ENCODE results near the gene LRRC58.
"Not testable (repeated sequence)": the region's sequence is repeated elsewhere in the genome, so short reads cannot be mapped to it uniquely, and the experiment has no call there.

LRRC58 gene

DNA sequence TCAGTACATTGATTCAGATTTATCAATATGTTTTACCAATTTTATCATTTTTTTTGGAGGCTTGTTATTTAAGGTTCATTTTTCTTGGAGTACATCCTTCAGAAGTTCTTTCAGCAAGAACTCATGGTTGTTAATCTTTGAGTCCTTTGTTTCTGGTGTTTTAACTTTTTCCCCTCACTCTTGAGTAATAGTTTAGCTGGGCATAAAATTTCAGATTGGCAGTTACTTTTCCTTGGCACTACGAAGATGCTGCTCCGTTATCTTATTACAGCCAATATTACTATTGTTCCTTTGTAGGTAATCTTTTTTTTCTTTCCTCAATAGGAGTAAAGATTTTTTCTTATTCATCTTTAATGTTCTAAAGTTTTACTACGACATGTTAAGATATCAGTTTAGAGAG, 9.8 kb downstream of the LRRC58 start:
- DNase-seq (ENCODE audit: low read depth), result no peak

DNA sequence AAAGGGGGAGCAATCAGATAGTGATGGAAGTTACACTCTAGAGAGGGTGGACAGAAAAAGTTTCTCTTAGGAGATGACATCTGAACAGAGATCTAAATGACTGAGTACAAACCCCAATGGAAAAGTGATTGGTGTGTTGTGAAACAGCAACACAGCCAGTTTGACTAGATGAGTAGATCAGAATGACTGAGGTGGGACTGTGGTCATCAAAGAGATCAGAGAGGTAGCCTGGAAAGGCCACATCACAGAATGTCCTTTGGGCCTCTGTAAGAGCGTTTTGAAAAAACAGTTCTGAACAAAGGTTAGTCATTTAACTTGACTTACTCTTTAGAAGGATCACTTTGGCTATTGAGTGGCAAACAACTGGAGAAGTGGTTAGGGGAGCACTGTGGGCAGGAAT, 10.6 kb downstream of the LRRC58 start:
- no peak for DNase-seq (ENCODE audit: low read depth)

DNA sequence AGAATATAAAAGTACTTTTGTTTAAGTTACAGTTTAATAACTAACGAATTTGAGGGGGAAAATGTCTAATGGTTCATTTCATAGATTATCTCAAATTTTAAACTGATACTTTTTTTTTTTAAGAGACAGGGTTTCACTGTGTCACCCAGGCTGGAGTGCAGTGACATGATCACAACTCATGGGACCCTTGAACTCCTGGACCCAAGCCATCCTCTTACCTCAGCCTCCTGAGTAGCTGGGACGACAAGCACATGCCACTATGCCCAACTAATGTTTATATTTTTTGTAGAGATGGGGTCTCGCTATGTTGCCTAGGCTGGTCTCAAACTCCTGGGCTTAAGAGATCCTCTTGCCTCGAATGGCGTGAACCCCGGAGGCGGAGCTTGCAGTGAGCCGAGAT, 16.5 kb downstream of the LRRC58 start:
- DNase-seq (ENCODE audit: low read depth), result no peak

DNA sequence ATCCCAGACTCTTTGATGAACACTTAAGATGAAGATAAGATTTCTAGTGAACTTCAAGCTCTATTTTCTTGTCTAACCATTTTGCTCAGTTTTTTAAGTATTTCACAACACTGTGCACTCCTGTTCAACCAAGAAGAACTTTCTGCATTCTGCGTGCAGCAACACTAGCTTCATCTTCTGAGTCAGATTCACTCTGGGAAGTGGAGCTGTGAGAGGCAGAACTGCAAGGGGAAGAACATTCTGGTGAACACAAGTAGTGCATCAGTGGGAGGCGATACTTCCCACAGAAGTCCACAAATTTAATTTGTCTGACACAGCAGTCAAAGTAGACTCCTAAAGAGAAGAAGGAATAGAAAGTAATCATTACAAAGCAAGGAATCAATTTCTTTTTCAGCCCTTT, 18.1 kb downstream of the LRRC58 start:
- DNase-seq (ENCODE audit: low read depth), result no peak

DNA sequence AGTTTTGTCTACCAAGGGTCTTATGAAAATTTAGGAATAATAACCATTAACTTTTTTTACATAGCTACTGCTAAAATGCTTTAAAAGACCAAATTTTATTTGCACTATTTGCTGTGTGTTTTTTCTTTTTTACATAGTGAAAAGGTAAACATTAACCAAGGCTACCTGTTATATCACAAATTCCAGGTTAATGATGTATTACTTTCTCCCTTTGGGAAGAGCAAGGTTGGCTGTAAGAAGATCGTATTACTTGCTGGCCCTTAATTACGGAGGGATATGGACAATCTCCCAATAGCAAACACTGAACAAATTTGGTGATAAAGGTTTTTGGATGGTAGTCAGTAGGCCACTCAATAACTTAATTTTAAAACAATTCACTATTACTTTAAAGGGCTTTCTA, 22.4 kb downstream of the LRRC58 start:
- no peak for DNase-seq (ENCODE audit: low read depth)

DNA sequence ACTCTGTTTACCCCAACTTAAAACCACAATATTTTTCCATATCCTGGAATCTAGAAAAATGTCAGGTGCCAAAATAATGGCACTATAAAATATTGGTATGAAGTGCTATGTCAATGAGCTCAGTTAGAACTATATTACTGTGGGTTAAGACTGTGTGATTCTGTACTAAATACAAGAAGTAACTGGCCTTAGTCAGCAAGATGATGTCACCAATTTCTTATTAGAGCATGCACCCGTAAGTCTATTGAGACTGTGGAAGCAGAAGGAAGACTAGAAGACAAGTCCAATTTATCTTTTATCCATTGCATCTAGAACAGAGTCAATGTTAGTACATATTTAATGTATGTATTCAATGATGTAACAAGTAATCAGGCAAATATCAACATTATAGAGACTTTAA, 25.0 kb downstream of the LRRC58 start:
- no peak for DNase-seq (ENCODE audit: low read depth)

DNA sequence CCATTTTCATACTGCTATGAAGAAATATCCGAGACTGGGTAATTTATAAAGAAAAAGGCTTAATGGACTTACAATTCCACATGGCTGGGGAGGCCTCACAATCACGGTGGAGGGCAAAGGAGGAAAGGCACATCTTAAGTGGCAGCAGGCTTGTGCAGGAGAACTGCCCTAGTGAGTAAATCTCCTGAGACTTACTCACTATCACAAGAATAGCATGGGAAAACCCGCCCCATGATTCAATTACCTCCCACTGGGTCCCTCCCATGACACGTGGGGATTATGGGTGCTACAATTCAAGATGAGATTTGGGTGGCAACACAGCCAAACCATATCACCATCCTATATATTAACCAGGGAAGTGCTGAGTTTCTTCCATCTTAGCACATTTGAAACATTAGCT, 25.4 kb downstream of the LRRC58 start:
- DNase-seq (ENCODE audit: low read depth), result not testable (repeated sequence)

DNA sequence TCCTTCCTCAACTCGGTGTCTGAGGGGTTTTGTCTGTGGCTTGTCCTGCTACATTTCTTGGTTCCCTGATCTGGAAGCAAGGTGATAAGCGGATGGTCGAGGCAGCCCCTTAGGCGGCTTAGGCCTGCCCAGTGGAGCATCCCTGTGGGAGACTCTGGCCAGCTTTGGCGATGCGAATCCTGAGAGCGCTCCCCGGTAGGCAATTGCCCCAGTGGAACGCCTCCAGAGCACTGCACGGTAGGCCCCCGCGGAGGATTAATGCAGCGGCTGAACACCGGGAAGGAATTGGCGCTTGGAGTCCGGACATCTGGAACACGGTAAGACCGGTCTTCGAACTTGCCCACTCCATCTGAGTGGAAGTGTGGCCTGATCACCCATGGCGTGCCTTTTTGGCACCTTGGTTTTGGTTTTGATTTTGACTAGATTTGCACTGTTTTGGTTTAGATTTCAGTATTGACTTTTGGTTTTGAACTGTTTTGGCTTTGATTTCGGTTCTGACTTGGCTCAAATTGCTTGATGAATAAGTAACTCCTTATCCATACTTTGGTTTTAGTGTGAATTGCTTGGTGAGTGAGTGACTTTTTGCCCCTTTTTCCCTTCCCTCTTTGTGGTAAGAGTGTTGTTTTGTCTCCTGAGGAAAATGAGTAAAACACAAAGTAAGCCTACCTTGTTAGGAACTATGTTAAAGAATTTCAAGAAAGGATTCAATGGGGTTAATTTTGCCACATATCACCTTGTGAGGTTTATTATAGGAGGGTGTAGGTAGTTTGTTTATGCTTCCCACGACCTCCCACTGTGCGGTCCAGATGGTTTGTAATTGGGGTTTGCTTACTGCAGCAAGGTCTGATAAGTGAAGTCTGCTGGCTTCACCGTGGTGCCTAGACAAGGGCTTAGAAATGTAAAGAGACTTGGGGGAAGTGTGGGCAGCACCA, 37.0 kb downstream of the LRRC58 start:
- no peak for DNase-seq (ENCODE audit: low read depth)

DNA sequence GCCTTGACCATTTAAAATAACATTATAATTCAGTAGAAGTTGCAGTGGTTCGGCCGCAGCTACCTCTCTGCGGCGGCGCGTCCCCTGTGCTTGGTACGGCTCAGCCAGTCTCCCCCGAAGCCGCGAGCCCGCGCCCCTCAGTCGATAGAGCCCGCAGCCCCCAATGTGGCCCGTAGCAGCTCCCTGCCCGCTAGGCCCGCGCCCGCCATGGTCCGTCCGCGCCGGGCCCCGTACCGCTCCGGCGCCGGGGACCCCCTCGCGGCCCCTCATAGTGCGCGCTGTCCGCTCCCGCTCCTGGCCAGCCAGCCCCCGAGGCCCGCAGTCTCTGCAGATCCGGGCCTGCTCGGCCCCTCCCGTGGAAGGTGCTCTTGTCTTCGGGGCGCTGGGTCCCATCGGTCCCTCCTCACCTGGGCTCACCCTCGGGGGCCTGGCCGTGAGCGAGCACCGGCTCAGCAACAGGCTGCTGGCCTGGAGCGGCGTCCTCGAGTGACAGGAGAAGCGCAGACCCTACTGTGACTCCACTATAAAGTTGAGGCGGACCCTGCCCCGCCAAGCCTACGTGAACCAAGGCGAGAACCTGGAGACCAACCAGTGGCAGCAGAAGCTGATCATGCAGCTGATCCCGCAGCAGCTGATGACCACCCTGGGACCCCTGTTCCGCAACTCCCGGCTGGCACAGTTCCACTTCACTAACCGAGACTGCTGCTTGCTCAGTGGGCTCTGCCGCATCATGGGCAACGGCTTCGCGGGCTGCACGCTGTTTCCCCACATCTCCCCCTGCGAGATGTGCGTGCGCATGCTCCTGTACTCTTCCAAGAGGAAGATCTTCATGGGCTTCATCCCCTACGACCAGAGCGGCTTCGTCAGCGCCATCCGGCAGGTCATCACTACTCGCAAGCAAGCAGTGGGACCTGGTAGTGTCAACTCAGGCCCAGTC, 42.4 kb downstream of the LRRC58 start:
- no peak for DNase-seq (ENCODE audit: low read depth)

DNA sequence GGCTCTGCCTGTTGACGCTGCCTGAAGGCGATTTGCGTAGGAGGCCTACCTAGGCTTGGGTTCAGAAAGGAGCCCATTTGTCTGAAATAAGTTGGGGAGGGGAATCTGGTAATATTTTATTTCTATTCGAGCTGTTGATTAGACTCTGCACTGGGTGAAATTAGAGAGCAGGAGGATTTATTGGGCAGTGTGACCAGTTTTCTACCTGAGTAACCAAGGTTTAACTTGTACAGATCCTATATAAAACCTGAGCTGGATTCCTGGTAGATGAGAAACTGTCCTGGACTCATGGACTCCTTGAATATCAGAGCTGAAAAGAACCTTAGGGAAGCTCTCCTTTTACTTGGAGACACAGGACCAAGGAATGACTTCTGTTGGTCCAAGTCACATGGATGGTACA, 44.5 kb downstream of the LRRC58 start:
- no peak for DNase-seq (ENCODE audit: low read depth)

DNA sequence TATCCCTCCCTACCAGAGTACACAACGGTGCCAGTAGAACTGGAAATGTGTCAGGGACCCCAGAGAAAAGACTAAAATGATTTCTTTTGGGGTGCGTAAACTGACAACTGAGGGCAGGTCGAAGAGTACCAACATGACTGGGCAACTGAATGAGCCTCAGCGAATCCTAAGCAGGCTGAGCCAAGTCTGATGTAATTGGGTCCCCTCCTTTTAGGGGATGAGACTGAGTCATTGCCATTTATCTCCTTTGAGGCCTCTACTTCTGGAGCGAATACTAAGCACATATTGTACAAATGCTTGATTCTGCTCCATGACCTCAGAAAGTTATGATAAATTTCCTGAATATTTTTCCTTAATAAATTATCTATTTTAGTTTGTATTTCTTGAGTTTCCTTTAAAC, 46.8 kb downstream of the LRRC58 start:
- no peak for DNase-seq (ENCODE audit: low read depth)

DNA sequence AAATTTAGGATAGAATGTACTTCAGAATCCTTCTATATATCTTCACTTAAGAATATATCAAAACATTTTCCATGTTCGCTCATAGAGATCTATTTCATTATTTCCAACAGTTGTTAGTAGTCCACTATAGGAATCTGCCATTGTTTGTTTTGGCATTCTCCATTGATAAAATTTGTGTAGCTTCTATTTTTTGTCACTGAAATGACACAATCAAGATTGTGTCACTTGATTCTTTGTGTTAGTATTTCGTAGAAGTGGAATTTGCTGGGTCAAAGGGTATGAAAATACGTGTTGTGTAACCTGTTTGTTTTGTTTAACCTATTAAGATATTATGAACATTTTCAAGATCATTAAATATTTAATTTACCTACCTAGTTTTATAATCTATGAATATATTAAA, 48.2 kb downstream of the LRRC58 start:
- DNase-seq (ENCODE audit: low read depth), result no peak

DNA sequence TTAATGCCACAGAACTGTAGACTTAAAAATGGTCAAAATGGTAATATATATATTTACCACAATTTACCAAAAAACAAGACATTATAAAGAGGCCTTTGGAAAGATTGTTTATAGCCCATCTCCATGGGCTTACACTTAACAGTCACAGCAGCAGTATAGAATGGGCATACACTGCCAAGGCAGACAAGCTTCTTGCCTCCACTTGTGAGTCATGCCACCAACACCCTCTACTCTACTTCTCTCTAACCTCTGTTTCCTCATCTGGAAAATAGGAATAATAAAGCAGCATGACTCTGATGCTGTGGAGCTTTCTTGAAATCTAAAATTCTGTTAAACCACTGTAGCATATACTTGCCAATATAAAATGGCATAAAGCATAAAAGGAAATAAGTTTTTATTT, 49.8 kb downstream of the LRRC58 start:
- no peak for DNase-seq (ENCODE audit: low read depth)

DNA sequence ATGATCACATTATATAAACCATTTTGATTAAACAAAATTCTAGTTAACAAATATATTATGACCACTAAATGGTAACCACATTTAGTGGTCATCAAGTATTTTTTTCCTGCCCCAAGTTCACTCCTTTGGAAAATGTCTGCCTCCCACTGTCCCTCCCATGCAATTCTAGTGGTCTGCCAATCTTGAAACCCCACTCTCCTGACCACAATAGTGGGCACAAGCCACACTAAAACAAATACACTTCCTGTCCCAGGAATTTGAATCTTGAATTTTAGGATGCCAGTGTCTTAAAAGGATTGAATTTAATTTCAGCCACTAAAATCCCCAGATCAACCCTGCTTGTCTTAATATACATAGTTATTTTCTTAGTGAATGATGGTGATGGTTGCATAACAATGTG, 50.2 kb downstream of the LRRC58 start:
- no peak for DNase-seq (ENCODE audit: low read depth)

DNA sequence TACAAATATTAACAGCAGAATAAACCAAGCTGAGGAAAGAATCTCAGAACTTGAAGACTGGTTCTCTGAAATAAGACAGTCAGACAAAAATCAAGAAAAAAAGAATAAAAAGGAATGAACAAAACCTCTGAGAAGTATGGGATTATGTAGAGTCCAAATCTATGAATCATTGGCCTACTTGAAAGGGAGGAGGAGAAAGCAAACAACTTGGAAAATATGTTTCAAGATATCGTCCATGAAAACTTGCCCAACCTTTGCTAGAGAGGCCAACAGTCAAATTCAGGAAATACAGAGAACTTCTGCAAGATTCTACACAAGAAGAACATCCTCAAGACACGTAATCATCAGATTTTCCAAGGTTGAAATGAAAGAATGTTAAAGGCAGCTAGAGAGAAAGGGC, 57.6 kb downstream of the LRRC58 start:
- DNase-seq (ENCODE audit: low read depth), result not testable (repeated sequence)

DNA sequence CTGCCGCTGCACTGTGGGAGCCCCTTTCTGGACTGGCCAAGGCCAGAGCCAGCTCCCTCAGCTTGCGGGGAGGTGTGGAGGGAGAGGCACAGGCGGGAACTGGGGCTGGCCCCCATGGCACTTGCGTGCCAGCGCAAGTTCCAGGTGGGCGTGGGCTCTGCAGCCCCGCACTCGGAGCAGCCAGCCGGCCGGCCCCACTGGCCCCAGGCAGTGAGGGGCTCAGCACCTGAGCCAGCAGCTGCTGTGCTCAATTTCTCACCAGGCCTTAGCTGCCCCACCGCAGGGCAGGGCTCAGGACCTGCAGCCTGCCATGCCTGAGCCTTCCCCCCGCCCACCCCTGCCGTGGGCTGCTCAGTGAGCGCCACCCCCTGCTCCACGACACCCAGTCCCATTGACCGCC, 59.5 kb downstream of the LRRC58 start:
- DNase-seq (ENCODE audit: low read depth), result no peak

DNA sequence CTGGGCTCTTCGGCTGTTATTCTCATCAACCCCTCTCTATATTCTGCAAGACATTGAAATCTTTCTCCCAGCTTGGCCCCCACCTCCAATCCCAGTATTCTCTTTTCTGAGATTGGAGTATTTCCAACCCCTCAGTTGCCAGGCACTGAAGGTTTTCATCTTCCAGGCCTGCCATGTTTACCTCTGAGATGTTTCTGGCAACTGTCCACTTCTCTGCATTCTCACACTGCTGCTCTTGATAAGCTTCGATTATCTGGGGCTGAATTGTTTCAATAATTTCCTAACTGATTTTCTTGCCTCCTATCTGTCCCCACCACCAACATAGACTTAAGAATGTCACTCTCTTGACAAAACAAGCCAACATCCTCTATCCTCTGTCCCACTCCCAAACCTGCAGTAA, 62.7 kb downstream of the LRRC58 start:
- DNase-seq (ENCODE audit: low read depth), result no peak

DNA sequence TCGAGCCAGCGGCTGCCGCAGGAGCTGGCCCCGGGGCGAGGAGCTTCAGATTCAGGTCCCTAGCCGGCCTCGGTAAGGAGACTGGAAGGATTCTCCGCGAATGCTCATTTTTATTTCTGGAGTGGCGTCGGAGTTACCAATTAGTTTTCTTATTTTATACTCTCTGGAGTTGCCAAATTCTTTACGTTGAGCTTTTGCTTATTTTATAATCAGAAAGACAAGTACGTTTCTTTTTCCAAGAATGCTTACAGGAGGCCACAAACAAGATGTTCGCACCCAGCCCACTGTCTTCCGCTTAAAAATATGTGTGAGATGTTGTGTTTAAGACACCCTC, 63.7 kb downstream of the LRRC58 start:
- no peak for DNase-seq (ENCODE audit: low read depth)

DNA sequence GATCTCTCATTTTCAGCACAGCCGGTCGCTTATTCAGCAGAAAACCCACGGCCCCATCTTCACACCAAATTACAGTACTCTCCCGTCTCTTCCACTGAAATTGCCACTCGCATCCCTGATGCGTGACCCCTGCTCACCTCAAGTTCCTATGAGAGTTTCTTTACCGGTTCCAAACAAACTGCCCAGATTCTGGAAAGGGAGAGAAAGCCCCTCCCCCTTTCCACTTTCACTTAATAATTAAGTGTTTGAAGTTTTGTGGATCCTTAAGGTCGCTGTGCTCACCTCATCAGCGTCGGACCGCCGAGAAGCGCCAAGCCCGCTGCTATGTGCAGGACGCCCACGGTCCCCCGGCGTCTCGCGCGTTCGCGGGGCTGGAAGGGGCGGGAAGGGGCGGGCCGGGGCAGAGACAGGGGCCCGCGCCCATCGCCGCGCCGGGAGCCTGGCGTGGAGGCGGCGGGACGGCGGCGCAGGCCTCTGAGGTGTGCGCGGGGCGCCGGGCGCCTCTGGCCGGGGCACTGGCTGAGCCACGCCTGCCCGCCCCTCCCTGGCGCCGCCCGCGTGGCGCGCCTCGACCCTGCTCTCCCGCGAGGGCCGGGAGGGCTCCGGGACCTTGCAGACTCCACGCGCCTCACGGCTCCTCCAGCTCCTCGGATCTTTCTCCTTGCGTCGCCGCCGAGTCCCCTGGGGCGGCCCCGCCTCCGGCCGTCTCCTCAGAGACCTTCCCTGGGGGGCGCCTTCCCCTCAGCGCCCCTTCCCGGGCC, 64.2 kb downstream of the LRRC58 start, which contains the start of gene GPR156:
Gene GPR156, minus strand, starts transcription at position 476 of the 761 bp plus-strand sequence. CDS start 41,124 bp downstream, outside the sequence.
- DNase-seq (ENCODE audit: low read depth), result no peak

DNA sequence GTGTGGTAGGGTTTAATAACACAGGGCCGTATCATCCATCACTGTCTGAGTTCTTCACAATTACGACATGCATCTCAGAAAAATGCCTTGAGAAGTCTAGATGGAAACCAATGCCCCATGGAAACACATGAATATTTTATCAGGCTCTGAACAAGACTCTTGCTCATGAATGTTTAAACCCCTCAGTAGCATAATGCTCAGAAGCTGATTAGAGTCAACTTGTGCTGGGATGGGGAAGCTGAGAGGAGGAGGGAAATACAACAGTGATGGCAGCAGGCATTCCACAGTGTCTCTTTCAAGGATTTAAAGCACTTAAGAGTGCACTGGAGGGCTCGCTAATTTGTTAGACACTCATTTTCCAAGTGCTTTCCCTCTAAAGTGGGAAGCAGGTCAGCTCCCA, 67.9 kb downstream of the LRRC58 start:
- DNase-seq (ENCODE audit: low read depth), result no peak

DNA sequence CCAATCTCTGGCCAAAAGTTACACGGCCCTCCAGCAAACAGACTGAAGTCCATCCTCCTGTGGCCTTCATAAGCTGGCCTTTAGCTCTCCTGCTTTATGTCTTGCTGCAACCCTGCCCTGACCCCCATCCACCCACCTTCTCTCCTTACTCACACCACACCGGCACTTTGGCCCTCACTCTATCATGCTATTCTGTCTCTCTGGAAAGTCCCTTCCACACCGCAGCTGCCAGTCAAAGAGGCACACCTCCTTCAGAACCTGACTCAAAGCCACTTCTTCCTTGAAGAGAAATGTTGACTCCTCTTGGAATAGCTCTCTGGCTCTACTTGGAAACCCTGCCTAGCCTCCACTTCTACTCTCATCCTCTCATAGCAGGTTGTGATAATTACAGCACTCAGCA, 68.6 kb downstream of the LRRC58 start:
- DNase-seq (ENCODE audit: low read depth), result no peak

DNA sequence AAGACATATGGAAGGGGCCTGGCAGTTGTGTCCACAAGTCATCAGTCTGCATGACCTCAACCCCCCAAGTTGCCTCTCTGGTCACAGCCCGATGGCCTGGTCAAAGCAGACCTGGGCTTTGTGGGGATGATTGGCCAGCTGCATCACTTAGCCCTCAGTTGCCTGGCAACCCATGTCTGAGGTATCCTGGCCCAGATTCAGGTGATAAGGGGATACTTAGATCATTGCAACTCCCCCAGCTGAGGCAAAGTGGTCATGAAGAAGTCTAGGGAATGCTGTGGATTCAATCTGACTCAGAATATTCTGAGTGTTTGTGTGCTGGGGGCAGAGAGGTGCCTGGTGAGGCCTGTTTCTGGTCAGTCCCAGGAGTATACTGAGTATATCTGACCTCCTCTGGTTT, 69.1 kb downstream of the LRRC58 start:
- DNase-seq (ENCODE audit: low read depth), result no peak
